DMS53 treated with DMSO at 0.1 percent for 48 hours (cell line): ENCODE measurements around the gene LMX1B.
"Not testable (repeated sequence)": the region's sequence is repeated elsewhere in the genome, so short reads cannot be mapped to it uniquely, and the experiment has no call there.

Experiments
- DNase-seq: peaks from one replicate; lab custom pipeline; 2025; ENCODE audit not compliant: unreplicated experiment; lab: John Stamatoyannopoulos, UW

The LMX1B gene

DNA sequence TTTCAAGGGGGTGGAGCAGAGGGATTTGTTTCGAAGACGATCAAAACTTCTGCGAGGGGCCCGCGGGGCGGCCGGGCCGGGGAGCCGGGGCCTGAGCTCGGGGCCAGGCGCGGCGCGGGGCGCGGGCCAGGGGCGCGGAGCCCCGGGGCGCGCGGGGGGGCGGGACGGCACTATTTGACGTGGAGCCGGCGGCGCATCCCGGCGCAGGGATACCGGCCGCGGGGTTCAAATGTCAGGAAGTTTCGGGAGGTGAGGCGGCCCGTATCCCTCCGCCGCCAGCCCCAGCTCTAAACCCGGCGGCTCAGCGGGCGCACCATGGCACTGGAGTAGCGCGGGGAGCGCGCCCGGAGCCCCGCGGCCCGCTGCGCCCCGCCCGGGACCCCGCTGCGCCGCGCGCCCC lies at the start of gene LMX1B:
TSS of gene LMX1B (plus strand) at position 278 of the 400 bp plus-strand sequence. CDS start 522 bp downstream, outside the sequence.
- no peak for DNase-seq

DNA sequence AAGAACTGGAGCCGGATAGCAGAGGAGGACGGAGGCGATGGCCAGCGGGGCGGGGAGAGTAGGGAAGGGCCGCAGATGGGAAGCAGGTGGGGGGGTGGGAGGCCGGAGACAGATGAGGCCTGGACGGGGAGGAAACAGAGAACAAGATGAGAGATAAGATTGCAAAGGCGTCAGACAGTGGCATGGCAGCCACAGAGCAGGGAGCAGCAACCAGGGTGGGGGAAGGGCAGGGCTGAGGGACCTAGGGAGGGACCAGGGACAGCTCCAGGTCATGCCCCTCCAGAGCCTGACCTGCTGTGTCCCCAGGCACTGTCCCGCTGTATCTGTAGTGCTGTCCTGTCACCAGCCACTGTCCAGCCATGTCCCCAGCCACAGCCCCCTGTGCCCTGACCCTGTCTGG lies 49.6 kb upstream of the LMX1B start:
- DNase-seq = no peak

DNA sequence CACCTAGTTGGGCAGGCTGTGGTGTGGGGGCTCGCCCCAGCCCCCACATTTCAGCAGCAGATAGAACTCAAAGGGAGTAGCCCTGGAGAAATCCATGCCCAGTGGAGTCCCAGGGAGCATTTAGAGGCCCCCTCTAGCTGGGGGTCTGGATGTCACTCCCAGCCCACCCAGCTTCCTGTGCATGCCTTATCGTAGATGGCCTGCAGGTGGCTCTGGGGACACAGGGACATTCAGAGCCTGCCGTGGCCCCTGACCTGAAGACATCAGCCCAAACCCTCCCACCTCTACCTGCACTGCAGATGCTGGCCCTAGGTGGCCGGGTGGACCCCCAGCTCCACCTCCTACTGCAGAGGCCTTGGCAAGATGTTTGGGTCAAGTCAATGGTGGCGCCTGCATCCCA lies 49.0 kb upstream of the LMX1B start:
- DNase-seq = no peak

DNA sequence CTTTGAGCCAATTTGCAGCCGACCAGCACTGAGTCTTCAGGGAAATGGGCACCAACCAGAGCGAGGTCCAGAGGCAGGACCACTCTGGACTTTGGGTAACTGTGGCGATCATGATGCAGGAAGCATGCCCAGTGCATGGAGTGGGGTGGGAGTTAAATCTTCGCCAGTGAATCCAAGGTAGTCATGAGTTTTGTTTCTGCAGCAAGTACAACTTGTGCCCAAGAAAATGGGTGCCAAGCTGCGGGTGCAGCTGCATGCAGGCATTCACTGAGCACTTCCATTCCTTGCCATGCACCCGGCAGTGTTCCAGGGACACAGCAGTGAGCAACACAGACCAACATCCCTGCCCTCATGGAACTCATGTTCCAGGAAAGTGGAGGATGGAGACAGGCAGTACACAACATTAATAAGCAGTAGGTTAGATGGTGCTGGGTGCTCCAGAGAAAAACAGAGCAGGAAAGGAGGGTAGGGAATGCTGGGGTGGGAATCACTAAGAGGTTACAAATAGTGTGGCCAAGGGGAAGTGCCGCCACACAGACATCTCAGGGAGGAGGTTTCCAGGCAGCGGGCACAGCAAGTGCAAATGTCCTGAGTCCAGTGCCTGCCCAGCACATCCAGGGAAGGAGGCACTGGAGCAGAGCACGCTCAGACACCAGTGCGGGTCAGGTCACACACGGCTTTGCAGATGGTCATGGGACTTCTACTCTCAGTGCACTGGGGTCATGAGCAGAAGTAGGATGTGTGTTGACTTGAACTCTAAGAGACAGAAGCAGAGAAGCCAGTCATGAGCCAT lies 48.2 kb upstream of the LMX1B start:
- DNase-seq = no peak

DNA sequence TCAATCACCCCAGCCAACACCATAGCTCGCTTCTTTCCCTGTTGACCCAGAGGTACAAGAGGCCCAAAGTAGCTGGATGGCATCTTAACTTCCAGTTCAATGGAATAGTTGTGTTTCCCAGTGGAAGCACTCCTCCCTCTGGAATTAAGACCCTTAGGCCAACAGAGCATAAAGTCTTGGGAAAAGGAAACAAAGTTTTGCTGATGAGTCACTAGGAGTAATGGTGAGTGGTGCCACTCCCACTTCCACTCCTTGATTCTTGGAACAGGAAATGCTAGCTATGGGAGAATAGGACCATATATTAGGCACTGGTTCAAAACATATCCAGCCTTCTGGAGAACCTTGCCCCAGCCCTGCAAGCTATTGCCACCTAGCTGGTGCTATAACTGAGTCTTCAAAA lies 44.7 kb upstream of the LMX1B start:
- DNase-seq = no peak

DNA sequence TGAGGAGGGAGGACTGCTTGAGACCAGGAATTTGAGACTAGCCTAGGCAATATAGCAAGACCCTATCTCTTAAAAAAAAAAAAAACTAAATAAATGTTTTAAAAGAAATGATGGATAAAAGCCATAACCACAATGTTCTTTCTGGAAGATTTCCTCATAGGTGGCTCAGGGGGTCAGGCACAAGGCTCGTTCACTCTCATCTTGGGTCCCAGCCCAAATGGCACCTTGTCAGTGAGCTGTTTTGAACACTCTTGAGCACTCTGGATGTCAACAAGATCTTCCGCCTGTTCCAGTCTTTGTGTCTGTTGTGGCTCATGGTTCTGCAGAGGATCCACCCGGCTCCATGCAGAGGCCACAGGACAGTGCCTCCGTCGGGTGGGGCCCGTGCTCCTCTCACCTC lies 35.7 kb upstream of the LMX1B start:
- no peak for DNase-seq

DNA sequence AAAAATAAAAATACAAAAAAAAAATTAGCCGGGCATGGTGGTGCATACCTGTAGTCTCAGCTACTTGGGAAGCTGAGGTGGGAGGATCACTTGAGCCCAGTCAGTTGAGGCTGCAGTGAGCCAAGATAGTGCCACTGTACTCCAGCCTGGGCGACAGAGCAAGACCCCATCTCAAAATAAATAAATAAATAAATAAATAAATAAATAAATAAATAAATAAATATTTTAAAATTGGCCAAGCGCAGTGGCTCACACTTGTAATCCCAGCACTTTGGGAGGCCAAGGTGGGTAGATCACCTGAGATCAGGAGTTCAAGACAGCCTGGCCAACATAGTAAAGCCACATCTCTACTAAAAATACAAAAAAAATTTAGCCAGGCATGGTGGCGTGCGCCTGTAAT lies 33.4 kb upstream of the LMX1B start:
- not testable (repeated sequence) for DNase-seq

DNA sequence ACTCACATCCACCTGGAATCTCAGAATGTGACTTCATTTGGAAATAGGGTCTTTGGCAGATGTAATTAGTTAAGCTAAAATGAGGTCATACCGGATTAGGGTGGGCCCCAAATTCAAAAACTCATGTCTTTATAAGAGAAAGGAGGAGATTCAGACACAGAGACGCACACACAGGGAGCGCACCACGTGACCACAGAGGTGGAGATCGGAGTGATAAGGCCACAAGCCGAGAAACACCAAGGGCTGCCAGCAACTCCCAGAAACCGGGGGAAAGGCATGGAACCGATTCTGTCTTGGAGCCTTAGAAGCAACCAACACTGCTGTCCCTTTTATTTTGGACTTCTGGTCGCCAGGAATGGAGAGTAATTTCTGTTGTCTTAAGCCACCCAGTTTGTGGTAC lies 31.8 kb upstream of the LMX1B start:
- DNase-seq = no peak

DNA sequence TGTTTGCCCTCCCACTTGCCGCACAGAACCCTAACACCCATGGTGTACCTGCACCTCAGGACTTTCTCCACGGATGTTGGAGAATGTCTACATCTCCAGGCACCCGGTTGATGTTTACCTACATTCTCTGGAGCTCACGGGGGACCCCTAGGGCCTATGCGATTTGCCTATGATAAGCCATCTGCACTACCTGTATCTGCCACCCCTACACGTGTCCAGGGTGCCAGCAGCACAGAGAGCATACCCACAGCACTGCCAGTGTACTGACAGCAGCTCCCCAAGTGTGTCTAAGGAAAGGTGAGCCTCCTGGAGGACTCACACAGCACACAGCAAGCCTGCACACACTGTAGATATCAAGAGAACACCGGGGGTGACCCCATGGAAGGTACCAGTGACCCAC lies 31.3 kb upstream of the LMX1B start:
- no peak for DNase-seq

DNA sequence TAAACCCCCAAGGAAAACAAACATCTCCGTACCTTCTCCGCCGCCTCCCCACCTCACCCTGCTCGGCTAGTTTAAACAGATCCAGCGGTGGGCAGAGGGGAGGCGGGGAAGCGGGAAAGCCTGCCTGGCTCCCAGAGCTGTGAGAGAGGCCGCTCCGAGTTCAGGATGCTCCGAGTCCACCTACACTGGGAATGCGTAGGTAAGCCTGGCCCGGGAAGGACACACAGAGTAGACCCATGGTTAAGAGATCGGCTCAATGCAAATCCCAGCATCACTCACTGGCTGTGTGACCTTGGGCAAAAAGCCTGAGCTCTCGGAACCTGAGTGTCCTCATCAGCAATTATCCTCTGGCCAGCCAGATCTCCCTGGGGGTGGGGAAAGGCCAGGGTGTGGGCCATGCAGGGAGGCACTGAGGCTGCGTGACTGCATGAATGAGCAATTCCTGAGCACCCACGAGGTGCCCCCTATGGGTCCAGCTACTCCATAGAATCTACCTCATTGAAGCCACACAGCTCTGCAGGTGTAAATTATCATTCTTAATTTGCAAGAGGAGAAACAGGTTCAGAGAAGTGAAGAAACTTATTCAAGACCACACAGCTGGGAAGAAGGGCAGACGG lies 30.5 kb upstream of the LMX1B start:
- DNase-seq = no peak

DNA sequence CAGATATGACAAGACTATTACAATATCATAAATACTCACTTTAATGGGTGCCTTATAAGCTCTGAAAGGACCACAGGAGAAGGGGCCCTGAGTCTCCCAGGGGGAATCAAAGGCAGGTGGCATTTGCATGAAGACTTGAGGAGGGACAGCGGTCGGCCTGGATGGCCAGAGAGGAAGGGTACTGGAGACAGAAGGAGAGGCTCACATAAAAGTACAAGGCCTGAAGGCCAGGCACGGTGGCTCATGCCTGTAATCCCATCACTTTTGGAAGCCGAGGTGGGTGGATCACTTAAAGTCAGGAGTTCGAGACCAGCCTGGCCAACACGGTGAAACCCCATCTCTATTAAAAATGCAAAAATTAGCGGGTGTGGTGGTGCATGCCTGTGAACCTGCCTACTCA lies 29.1 kb upstream of the LMX1B start:
- no peak for DNase-seq

DNA sequence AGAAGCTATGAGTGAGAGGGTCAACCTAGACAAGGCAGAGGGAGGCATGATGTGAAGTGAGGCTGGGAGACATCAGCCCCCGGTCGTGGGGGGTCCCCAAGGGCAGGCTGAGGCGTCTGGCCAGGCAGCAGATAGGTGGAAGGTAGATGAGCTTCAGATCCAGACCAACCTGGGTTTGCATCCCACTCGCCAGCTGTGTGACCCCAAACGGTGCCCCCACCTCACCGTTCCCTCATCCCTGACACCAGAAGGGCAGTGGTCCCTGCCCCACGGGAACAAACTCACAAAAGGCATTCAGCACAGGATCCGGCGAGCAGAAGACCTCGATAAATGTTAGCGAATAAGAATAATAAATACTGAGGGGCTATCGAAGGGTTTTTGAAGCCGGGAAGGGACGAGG lies 27.5 kb upstream of the LMX1B start:
- DNase-seq = no peak

DNA sequence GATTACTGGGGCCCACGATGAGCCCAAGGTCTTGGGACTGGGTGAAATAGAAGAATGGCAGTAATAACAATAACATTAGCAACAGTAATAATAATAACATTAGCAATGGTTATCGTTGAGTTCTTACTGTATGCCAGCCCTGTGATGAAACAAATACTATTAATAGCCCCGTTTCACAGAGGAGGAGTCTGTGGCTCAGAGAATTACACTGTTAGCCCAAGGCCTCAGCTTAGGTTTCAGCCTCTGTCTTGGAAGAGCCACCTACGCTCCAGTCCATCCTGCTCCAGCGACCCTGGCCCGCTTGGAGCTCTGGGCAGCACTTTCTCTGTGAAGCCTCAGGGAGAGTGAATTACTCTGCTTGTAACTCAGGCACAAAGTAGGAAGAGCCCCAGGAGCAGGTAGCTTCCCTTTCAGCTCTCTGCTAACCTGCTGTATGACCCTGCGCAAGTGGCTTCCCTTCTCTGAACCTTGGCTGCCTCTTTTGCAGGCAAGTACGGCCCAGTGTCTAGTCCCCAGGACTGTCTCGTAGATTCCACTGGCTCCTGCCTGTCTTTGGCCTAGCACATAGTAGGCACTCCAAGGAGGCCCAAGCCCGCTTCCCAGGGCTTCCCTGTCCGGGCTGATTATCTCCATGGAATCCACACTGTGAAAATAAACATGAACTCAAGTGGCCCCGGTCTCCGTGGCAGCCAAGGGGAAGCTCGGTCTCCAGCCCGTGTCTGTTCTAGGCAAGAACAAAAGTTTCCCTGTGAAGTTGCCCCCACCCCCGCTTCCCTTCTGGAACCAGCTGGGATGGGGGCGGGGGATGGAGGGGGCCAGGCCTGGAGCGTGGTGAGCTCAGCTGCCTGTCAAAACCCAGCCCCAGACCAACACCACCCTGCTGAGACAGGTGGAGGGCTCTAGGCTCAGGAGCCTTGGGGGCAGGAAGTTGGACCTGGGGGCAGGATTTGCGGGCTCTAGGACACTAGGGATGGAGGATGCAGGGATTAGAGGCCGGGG lies 26.2 kb upstream of the LMX1B start:
- no peak for DNase-seq

DNA sequence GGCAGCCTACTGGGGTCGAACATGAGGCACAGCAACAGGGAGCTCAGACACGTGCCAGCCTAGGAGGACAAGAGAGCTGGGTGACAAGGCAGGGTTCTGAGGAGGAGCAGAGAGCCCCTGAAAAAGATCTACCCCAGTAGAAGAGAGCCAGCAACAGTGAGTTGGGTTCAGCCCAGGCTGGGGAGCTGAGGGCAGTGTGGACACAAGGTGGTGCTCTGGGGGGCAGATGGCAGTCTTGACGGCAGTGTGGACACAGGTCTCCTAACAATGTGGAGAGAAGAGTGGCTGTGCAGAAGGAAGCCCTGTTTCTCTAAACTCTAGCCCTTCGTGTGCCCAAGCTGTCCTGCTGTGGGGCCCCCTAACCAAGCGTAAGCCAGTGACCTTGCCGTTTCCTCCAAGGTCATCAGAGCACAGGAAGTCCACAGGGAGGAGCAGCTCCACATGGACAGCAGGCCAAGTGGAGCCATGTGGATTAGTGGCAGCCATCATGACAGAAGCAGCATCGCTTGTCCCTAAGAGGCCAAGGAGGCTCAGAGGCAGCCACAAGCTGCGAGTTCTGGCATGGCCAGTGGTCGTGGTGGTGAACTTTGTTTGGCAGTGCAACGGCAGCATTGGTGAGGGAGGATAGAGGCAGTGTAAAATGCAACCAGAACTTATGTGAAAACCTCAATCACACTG lies 25.1 kb upstream of the LMX1B start:
- no peak for DNase-seq

DNA sequence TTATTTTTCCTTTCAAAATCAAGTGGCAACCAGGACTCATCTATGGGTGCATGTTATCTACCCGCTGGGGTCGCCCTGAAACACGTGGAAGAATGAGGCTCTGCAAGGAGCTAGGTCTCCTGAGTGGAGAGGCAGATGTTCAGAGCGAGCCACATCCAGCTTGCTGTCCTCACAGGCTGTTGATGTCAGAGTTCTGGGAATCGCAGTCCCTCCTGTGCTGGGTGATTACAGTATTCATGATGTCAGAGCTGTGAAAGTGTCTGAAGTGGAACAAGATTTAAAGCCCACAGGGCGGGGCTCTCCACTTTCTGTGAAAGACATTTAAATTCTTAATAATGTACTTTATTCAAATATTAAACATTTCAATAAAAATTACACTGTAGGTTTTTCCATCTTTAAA lies 24.4 kb upstream of the LMX1B start:
- no peak for DNase-seq

DNA sequence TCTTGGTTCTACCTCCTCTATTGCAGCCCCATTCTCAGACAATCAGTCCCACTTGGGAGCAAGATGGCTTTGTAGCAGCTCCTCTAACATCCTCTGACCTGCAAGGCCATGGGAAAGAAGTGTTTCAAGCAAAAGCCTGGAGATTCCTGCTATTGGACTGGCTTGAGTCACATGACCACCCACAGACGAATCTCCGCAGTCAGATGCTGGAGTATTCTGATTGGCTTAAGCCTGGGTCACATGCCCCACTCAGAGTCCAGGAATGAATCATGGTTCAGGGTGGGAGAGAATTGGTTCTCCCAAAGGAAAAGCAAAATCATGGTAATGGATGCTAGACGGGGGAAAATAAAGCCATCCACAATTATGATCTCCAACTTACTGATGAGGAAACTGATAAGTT lies 22.6 kb upstream of the LMX1B start:
- DNase-seq = no peak

DNA sequence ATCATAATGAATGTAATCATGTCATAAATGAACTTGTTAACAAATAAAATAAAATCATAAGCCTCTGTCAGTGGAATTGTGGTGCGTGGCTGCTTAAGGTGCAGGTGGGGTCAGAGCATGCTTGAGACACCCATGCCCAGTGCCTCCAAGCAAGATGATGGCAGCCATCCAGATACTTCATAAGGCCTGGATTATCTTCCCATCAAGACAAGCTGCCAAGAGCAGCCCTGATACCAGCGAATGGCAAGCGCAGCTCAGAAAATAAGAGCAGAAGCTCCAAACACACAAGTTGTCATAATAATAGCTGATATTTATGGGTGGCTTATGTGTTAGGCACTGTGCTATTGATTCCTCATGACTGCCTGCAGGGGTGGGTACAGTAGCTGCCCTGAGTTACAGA lies 21.8 kb upstream of the LMX1B start:
- no peak for DNase-seq

DNA sequence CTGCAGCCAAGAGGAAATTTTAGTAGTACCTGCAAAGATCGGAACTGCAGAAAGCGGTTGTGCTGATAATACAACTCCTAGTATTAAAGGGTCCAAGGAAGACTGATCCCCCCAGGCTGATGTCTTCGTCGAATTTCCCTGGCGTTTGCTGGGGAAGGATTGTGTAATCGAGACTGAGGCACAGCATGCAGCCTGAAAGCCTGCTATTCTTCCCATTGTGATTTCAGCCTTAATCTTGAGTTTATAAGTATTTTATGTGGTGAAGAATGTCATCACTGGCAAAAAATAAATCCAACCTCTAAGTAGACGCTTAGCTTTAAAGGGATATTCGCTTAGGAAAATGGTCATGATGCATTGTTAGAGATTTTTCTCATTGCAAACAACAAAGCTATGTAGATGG lies 21.3 kb upstream of the LMX1B start:
- no peak for DNase-seq

DNA sequence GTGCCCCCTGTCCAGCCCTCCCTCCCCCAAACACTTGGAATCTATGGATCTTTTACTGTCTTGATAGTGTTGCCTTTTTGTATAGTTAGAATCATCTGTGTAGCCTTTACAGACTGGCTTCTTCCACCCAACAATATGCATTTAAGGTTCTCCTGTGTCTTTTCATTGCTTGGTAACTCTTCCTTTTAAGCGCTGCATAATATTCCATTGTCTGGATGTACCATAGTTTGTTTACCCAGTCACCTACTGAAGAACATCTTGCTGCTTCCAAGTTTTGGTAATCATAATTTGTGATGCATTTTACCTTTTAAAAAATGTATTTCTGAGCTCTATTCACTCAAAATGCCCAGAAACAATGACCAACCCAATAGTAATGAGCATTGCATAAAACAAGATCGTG lies 17.7 kb upstream of the LMX1B start:
- DNase-seq = no peak

DNA sequence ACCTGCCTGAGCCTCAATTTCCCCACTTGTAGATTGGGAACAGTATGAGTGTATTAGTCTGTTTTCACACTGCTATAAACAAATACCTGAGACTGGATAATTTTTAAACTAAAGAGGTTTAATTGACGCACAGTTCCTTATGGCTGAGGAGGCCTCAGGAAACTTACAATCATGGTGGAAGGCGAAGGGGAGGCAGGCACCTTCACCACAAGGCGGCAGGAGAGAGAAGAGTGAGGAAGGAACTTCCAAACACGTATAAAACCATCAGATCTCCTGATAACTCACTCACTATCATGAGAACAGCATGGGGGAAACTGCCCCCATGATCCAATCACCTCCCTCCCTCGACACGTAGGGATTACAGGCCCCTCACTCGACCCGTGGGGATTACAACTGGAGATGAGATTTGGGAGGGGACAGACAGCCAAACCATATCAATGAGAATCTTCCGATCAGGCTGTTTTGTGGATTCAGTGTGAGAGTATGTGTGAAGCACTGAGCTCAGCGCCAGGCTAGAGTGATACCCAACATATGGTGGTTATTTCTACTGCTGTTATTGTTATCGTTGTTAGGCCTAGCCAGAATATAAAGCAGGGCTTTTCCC lies 14.6 kb upstream of the LMX1B start:
- no peak for DNase-seq
